Coronary artery (tissue), 2 donors: Measurements from ENCODE around the gene CRADD.

Experiments
- DNase-seq: peaks from one replicate; pipeline ENCODE4 v3.0.0-alpha.2; 2017; ENCODE audit warnings: low spot score
- H3K27ac ChIP-seq, 2 donors: fragments of 200-600 bp; sonication (generic); one replicate each; pipeline ENCODE4 v1.5.1; 2016 to 2019
- H3K4me3 ChIP-seq: fragments of 200-600 bp; sonication (generic); 2 replicates; pipeline ENCODE4 v1.5.1; 2016; ENCODE audit warnings: mild to moderate bottlenecking, moderate library complexity
- CTCF ChIP-seq: fragments of 200-600 bp; sonication (generic); IDR thresholded peaks from one replicate; pipeline ENCODE4 v1.5.1; 2019; ENCODE audit warnings: antibody characterized with exemption

Gene CRADD

GRCh38 chr12:93856611-93857010 is 179.4 kb downstream of the CRADD start:
- no peak for TF ChIP-seq CTCF
- no peak for DNase-seq
- Histone ChIP-seq H3K4me3 (no peak overlapping the region), H3K27ac (no peak overlapping the region)

- TF ChIP-seq CTCF, result no peak
- no peak overlapping the region for H3K27ac ChIP-seq
- DNase-seq, result no peak
- no peak overlapping the region for H3K4me3 ChIP-seq
These were observed 180.2 kb downstream of the CRADD start for GRCh38 chr12:93857279-93857938.

GRCh38 chr12:93857991-93858447 is 180.8 kb downstream of the CRADD start:
- Histone ChIP-seq H3K4me3 (no peak overlapping the region), H3K27ac (no peak overlapping the region)
- no peak for DNase-seq
- no peak for TF ChIP-seq CTCF

- H3K4me3 ChIP-seq, result no peak overlapping the region
- no peak for DNase-seq
- TF ChIP-seq CTCF, result no peak
- no peak overlapping the region for H3K27ac ChIP-seq
These were observed 183.6 kb downstream of the CRADD start for GRCh38 chr12:93860668-93861373.

- no peak for DNase-seq
- no peak for TF ChIP-seq CTCF
- Histone ChIP-seq H3K27ac (no peak overlapping the region), H3K4me3 (no peak overlapping the region)
These were observed 185.2 kb downstream of the CRADD start for GRCh38 chr12:93862424-93862823.

- H3K27ac ChIP-seq, result no peak overlapping the region
- H3K4me3 ChIP-seq, result no peak overlapping the region
- no peak for TF ChIP-seq CTCF
- DNase-seq, result no peak
These were observed 188.6 kb downstream of the CRADD start for GRCh38 chr12:93865751-93866150.

GRCh38 chr12:93868771-93869170 is 191.6 kb downstream of the CRADD start:
- DNase-seq, result no peak
- H3K27ac ChIP-seq, result no peak overlapping the region
- H3K4me3 ChIP-seq, result no peak overlapping the region
- no peak for TF ChIP-seq CTCF
